Measurements from ENCODE around the gene ANKRD13B. TPM values are rescaled to one million over a fixed set of nuclear protein-coding genes. Genes with fewer than 3 reads are reported as not detected.

The ANKRD13B gene
- total RNA-seq, 1 experiment from 2014 or later = 45.5 TPM

GRCh38 chr17:29579866-29580771 is 12.8 kb upstream of the ANKRD13B start (continued):
- TF ChIP-seq ZNF263 (CRISPR knock-in tag; IDR thresholded peaks at IDR 0.05; ENCODE audit: low read depth) (no peak), ATF1 (CRISPR knock-in tag; IDR thresholded peaks at IDR 0.05) (no peak), TEAD1 (CRISPR knock-in tag; IDR thresholded peaks at IDR 0.05) (no peak), HMGA2 (CRISPR knock-in tag; IDR thresholded peaks at IDR 0.05) (no peak), CTCF (IDR thresholded peaks at IDR 0.05) (peak; percentile 68), CREB1 (CRISPR knock-in tag; IDR thresholded peaks at IDR 0.05) (no peak), ZSCAN18 (CRISPR knock-in tag; IDR thresholded peaks at IDR 0.05) (no peak), ZNF232 (CRISPR knock-in tag; IDR thresholded peaks at IDR 0.05) (no peak), FOXP4 (CRISPR knock-in tag; IDR thresholded peaks at IDR 0.05) (0 out of 2 replicates have a peak, but pooled peaks have one; percentile 51), STAT6 (CRISPR knock-in tag; conservative IDR thresholded peaks at IDR 0.05; ENCODE audit: low read depth) (no peak), TP53 (CRISPR knock-in tag; IDR thresholded peaks at IDR 0.05) (0 out of 2 replicates have a peak, but pooled peaks have one; percentile 84), USF2 (CRISPR knock-in tag; IDR thresholded peaks at IDR 0.05) (peak; percentile 67), MYBL2 (CRISPR knock-in tag; IDR thresholded peaks at IDR 0.05) (no peak), ATF6 (CRISPR knock-in tag; IDR thresholded peaks at IDR 0.05) (no peak), TCF7 (CRISPR knock-in tag; IDR thresholded peaks at IDR 0.05; ENCODE audit: low read depth) (no peak), PRRX2 (CRISPR knock-in tag; IDR thresholded peaks at IDR 0.05) (no peak), ZNF425 (CRISPR knock-in tag; conservative IDR thresholded peaks at IDR 0.05) (no peak), PRDM15 (CRISPR knock-in tag; IDR thresholded peaks at IDR 0.05) (no peak), ZMAT4 (CRISPR knock-in tag; IDR thresholded peaks at IDR 0.05) (no peak), ZNF416 (CRISPR knock-in tag; IDR thresholded peaks at IDR 0.05) (no peak)

Data from WTC11 (cell line).